A549 treated with GW870086 at 1 μM for 4 hours (cell line): ENCODE measurements around the gene SERAC1. TPM values are rescaled to one million over a fixed set of nuclear protein-coding genes. Genes with fewer than 3 reads are reported as not detected.

ENCODE experiments used
- total RNA-seq: library from RNA; stranded (reverse); fragments of 200-300 nt; extraction: Qiagen RNA extraction; gene quantifications from 5 replicates; pipeline ENCODE4 v1.2.3, GENCODE V29; 2022; ENCODE audit warnings: low read depth

Gene SERAC1
- 2.5 to 3.7 TPM (median 3.3 TPM) in 5 replicates for total RNA-seq

DNA sequence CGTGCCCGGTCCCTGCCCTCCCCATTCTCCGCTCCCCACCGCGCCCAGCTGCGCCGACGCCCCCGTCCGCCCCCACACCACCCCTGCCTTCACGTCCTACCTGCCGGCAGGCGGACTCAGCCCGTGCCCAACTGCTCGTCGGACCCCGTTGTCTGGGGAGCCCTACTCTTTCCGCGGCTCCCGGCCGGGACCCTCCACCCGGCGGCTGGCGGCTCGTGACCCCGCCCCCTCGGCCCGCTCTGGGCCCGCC, at the start of gene SERAC1:
TSS of gene SERAC1 (minus strand) at position 223 of the 250 bp plus-strand sequence. CDS start 9,899 bp downstream, outside the sequence.

Other genes with a start within 250 kb of the SERAC1 start
- gene SYNJ2, start 186.4 kb downstream of the SERAC1 start, total RNA-seq, result 40.9 to 57.2 TPM (median 55.4 TPM) in 5 replicates
- gene GTF2H5, start 88 bp upstream of the SERAC1 start, total RNA-seq, result 8.8 to 18.6 TPM (median 17.9 TPM) in 5 replicates
- 5.9 to 7.0 TPM (median 6.8 TPM) in 5 replicates for gene TULP4, start 144.2 kb upstream of the SERAC1 start, total RNA-seq